H1 (cell line): ENCODE measurements around the gene CD248. TPM values are rescaled to one million over a fixed set of nuclear protein-coding genes. Genes with fewer than 3 reads are reported as not detected.

Source experiments
- ASH2L ChIP-seq: fragments of 200-600, 300-600 bp; sonication (generic); IDR thresholded peaks from one replicate; pipeline ENCODE4 v1.7.1; 2017; ENCODE audit warnings: low read length
- ATF2 ChIP-seq: IDR thresholded peaks from 2 replicates; pipeline ENCODE4 v1.6.1; 2012; ENCODE audit warnings: low read length, inconsistent platforms
- BACH1 ChIP-seq: IDR thresholded peaks from 2 replicates; pipeline ENCODE4 v1.6.1; 2012; ENCODE audit warnings: low read length, improper control_type of control experiment
- BRCA1 ChIP-seq: IDR thresholded peaks from 2 replicates; pipeline ENCODE4 v1.6.1; 2012; ENCODE audit warnings: low read depth, low read length, improper control_type of control experiment
- CBX8 ChIP-seq: fragments of 300-800, 300-1000 bp; sonication (generic); IDR thresholded peaks from 2 replicates; pipeline ENCODE4 v1.7.1; 2016; ENCODE audit warnings: low read depth, low read length, borderline replicate concordance
- CHD2 ChIP-seq: IDR thresholded peaks from 2 replicates; pipeline ENCODE4 v1.6.1; 2012; ENCODE audit warnings: low read length, improper control_type of control experiment
- EGR1 ChIP-seq: IDR thresholded peaks from 2 replicates; pipeline ENCODE4 v1.6.1; 2011; ENCODE audit warnings: low read depth, low read length, borderline replicate concordance
- EP300 ChIP-seq, 2 experiments: IDR thresholded peaks; 1 replicate in 1 of 2; 2 replicates in 1 of 2; pipeline ENCODE4 v1.6.1; 2011 to 2012; ENCODE audit warnings: low read depth in 2 of 2, low read length in 2 of 2, mild to moderate bottlenecking in 2 of 2, borderline replicate concordance in 1 of 2, inconsistent platforms in 1 of 2, moderate library complexity in 1 of 2
- FOSL1 ChIP-seq: IDR thresholded peaks from 2 replicates; pipeline ENCODE4 v1.6.1; 2011; ENCODE audit warnings: mild to moderate bottlenecking, low read depth, low read length, moderate library complexity; ENCODE audit not compliant: insufficient read depth
- GABPA ChIP-seq: IDR thresholded peaks from 2 replicates; pipeline ENCODE4 v1.6.1; 2011; ENCODE audit warnings: mild to moderate bottlenecking, low read length, moderate library complexity, borderline replicate concordance; ENCODE audit not compliant: insufficient read depth
- HDAC6 ChIP-seq: IDR thresholded peaks from one replicate; pipeline ENCODE4 v1.7.1; 2012; ENCODE audit warnings: low read depth, mild to moderate bottlenecking, inconsistent platforms, low read length, moderate library complexity
- JUN ChIP-seq: IDR thresholded peaks from 2 replicates; pipeline ENCODE4 v1.6.1; 2011; ENCODE audit warnings: low read depth, mild to moderate bottlenecking, improper control_type of control experiment, low read length
- JUND ChIP-seq: IDR thresholded peaks from 2 replicates; pipeline ENCODE4 v1.6.1; 2011; ENCODE audit warnings: mild to moderate bottlenecking, improper control_type of control experiment, low read length
- KDM5A ChIP-seq: fragments of 200-600 bp; IDR thresholded peaks from 2 replicates; pipeline ENCODE4 v1.7.1; 2012; ENCODE audit warnings: mild to moderate bottlenecking, low read length, inconsistent platforms, mixed read lengths
- MAFK ChIP-seq: IDR thresholded peaks from 2 replicates; pipeline ENCODE4 v1.6.1; 2012; ENCODE audit warnings: low read depth, mild to moderate bottlenecking, improper control_type of control experiment, low read length
- POU5F1 ChIP-seq: IDR thresholded peaks from 2 replicates; pipeline ENCODE4 v1.6.1; 2011; ENCODE audit warnings: low read depth, mild to moderate bottlenecking, low read length, moderate library complexity
- RBBP5 ChIP-seq: IDR thresholded peaks from 2 replicates; pipeline ENCODE4 v1.7.1; 2012; ENCODE audit warnings: low read depth, mild to moderate bottlenecking, inconsistent platforms, low read length, moderate library complexity, borderline replicate concordance
- TEAD4 ChIP-seq: IDR thresholded peaks from 2 replicates; pipeline ENCODE4 v1.6.1; 2012; ENCODE audit warnings: low read depth, low read length, inconsistent platforms, mixed read lengths
- polyA plus RNA-seq, 7 experiments: library from polyadenylated mRNA; depleted of rRNA in 3 of 7; stranded (reverse) in 5 of 7; unstranded in 2 of 7; fragments of >200 nt in 5 of 7; fragments of 200-250 nt in 2 of 7; gene quantifications; 1 replicate in 5 of 7; 2 replicates in 1 of 7; 4 replicates in 1 of 7; pipeline versions ENCODE4 v1.2.1 to v1.2.3, GENCODE V29; 2011 to 2013; ENCODE audit warnings: missing spikeins in 2 of 7, mixed read lengths in 2 of 7
- total RNA-seq: library from RNA; stranded (reverse); fragmentation: NEBNext Ultra II Directional; extraction: Animal tissue kit (Norgen Biotek cat#: 25700); gene quantifications from 2 replicates; pipeline ENCODE4 v1.2.1, GENCODE V29; 2021

The CD248 gene
- total and polyA plus RNA-seq, 2 of the 8 experiments (the other 6 are each of a cell fraction or from before 2014, with no cell fraction given) = 2.7 to 3.9 TPM

GRCh38 chr11:66346476-66347424 lies 29.9 kb upstream of the CD248 start (continued):
- TF ChIP-seq ASH2L (no peak), ATF2 (no peak), EGR1 (no peak), FOSL1 (no peak), CHD2 (no peak), HDAC6 (no peak), KDM5A (no peak), RBBP5 (no peak), TEAD4 (no peak), POU5F1 (no peak), BRCA1 (no peak), EP300 (IDR thresholded peaks at IDR 0.05; ENCODE audit: borderline replicate concordance in 1 of 2, low read depth in 2 of 2, low read length in 2 of 2) (no peak), CBX8 (no peak), BACH1 (no peak), JUN (no peak), GABPA (no peak), MAFK (no peak), JUND (no peak)
